Measurements from ENCODE around the gene LAMB4.
A peak's percentile ranks its signal among the peaks of the same experiment; 100 is the strongest.

The LAMB4 gene

DNA sequence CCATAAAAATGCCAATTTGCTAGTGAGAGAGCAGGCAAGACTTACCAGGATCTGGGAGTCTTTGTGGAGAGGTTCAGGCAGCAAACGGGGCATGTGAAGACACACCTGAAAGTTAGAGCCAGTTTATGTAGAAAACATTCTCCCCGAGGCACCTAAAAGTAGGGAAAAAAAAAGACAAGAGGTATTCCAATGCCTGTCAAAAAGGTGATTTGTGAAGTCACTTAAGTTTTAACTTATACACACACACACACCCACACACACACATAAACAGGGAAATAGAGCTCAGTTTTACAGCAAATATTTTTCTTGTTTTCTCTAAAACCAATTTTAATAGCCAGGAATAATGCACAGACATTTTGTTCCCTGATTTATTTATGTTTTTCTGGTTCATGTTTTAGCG is at the start of gene LAMB4:
LAMB4 (minus strand) TSS at position 101 of the 400 bp plus-strand sequence. CDS start 7,197 bp downstream, outside the sequence.
- DNase-seq = no peak

DNA sequence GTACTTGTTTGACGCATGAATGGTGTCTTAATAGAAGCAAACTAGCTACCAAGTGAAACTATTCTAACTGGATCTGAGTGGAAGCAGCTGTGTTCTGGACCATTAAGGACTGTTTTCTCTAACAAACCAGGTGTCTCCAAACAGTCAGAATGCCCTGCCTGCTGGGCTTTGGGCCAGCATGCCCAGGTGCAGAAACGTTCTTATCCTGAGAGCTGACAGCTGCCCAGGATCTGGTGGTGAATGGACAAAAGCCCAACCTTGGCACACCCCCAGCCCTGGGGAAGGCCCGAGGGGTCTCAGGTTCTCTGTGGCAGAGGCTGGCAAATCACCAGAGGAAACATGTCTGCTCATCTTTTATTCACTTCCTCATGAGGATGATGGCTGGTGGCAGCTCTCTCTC is 48.2 kb upstream of the LAMB4 start:
- DNase-seq = peak; percentile 43

- DNase-seq = no peak
These were observed 41.0 kb upstream of the LAMB4 start for GRCh38 chr7:108171164-108171563.

GRCh38 chr7:108170251-108170650 is 40.1 kb upstream of the LAMB4 start:
- no peak for DNase-seq

DNA sequence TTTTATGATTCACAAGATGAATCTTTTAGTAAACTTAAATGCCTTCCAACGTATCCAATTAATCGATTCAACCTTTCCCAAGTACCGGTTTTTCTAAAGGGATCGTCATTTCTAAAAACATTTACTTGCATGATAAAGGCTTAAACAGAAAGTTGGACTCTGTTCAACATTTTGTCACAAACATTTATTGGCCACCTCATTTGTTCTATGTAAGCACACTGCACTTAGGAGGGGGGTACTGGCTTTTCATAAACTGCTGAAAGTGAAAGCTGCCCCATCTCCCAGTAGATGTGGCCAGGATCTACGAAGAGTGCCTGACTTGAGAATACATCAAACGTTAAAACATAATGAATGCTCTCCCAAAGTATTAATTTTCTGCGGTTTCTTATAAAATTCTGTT is 37.3 kb upstream of the LAMB4 start:
- no peak for DNase-seq

DNA sequence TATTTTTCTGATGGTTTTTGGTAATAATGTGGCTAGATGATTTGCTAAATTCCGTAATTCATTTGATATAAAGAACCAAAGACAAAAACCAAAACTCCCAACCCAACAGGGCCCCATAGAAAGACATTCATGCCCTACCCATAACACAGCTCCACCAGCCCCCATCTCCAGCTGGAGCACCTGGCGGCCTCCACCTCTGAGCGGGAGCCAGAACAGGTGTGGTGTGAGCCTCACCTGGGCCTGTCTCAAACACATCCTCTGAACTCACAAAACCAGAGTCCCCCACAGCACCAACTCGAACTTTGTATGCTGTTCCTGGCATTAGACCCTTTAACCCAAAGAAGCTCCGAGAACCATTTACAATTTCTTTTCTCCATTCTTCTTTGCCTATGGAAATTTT is 36.5 kb upstream of the LAMB4 start:
- no peak for DNase-seq

DNA sequence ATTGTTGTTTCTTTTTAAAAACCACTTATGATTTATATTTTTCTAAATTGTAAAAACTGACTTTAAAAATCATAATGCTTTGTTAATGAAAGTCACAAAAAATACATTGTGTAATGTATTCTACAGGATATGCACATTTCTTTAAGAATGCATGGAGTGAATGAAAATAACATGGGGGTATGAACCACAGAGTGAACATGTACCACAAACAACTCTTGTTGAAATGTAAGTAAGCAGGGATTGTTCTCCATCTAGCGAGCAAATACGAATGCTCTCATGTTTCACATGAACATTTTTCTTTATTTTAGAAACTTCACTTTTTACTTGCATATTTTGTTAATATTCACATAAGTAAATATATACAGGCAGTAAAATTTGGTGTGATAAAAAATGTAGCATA is 35.6 kb upstream of the LAMB4 start:
- no peak for DNase-seq

DNA sequence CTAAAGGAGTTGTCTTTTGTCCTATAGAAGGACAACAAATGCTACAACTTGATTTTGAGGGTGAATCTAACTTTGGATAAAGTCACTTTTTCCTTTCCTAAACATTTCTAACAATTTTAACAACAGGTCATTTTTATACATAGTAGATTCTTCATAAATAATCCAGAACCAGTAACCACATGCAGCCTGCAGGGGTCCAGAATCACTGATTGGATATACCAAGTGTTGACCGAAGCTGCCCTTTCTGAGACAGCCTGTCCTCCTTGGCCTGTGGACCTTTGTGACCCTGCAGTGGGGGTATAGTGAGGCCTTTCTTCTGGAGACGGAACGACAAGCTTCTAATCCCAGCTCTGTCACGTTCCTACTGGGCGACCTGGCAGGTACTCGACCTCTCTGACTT is 34.8 kb upstream of the LAMB4 start:
- no peak for DNase-seq

GRCh38 chr7:108164342-108164741 is 34.2 kb upstream of the LAMB4 start:
- no peak for DNase-seq

- no peak for DNase-seq
These were observed 28.6 kb upstream of the LAMB4 start for GRCh38 chr7:108158776-108159175.

DNA sequence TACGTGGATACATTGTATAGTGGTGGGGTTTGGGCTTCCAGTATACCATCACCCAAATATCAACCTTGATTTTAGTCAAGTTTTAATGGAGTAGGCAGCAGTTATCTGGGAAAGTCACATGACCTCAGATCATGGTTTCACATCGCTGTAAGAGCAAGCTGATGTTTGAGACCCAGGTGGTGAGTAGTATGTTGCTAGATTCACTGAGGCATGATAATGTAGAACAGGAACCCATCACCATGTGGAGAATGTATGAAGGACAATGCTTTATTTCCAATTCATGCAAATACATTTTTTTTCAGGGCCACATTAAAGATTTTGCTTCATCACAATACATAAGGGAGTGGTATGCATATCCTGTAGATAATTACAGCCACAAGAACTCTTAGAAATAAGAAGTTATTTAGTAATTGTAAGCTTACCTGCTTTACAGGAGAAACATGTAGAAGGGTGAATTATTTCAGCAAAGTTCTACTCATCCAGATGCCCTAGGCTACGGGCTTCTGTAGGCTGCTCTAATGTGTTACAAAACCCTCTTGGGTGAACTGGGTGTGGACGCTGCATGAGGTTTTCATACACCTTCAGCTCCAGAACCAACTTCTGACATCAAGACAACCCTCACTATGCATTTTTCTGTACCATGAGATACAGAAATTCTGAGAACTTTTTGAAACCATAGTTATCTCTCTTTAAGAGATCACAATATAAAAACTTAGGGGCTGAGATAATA is 27.6 kb upstream of the LAMB4 start:
- no peak for DNase-seq

- DNase-seq = no peak
These were observed 26.9 kb upstream of the LAMB4 start for GRCh38 chr7:108156897-108157605.

DNA sequence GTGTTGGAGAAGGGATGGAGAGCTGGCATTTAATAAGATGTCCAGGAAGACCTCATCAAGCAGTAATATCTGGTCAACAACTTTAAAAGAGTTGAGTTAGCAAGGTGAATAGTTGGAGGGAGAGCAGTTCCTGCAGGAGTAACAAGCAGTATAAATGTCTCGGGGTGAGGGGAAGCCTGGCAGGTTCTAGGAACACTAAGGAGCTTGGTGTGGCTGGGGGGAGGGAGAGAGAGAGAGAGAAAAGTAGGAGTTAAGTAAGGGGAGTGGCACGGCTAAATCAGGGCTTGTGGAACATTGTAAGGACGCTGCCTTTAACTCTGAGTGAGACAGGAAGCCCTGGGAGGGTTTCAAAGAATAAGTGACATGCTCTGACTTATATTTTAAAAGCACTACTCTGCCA is 22.0 kb upstream of the LAMB4 start:
- no peak for DNase-seq

GRCh38 chr7:108149908-108150307 is 19.7 kb upstream of the LAMB4 start:
- DNase-seq = no peak

DNA sequence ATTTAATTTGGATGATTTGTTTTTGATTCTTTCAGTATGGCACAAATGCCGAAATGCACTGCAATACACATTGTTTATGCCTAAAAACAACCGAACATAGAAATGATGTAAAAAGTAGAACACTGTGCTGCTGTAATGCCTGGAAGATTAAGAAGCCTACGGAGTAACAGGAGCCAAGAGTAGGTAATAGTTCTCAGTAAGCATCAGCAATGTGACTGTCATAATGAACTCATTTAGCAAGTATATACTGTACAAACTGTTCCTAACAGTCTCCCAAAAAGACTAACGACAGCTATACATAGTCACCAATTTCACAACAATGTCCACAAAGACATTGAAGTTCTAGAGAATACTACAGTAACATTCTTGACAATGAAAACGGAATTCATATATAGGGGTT is 19.0 kb upstream of the LAMB4 start:
- DNase-seq = no peak

DNA sequence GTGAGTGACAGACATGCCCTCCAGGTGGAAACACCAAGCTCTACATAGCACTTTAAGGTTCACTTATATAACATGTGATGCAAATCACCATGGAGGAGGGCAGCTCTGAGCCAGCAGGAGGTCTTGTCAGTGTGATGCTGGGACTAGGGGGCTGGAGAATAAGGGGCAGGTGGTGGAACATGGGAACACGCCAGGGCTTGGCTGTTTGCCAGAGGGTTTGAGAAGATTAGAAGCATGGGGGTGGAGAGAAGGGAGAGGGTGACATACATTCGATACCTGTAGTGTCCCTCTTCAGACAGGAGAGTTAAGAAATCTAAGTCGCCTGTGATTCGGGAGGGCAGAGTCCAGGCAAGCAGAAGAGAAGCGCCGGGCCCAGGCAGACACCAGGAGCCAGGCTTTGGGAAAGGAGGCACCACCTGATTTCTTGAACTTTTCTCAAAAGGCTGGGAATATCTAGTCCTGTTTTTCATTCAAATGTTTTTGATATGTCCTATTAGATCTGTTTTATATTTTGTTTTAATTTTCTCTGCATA is 16.9 kb upstream of the LAMB4 start:
- DNase-seq = peak; percentile 97

DNA sequence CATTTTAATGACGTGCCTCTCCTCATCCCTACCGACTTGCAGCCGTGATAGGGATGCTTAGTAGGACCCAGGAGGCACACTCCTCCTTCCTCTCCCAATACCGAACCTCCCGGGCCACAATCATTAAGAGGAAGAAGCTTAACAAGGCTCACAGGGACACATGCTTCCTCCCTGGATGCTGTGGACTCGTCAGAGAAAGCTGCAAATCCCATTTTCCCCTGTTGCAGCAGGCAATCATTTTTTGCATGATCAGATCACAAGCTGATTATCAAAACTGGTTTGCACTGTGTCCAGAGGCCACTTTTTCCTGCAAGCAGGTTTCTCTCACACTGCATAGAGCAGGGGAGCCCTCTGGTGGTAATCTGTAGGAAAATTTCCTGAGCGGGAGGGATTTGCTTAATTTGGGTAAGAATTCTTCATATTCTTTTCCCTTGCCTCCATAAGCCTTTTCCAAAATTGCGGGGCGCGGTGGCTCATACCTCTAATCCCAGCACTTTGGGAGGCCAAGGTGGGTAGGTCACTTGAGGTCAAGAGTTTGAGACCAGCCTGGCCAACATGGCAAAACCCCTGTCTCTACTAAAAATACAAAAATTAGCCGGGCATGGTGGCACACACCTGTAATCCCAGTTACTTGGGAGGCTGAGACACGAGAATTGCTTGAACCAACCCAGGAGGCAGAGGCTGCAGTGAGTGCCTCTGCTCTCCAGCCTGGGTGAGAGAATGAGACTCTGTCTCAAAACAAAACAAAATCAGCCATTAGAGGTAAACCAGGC is 16.1 kb upstream of the LAMB4 start:
- peak; percentile 46 for DNase-seq

GRCh38 chr7:108145401-108145800 is 15.2 kb upstream of the LAMB4 start:
- DNase-seq = no peak

DNA sequence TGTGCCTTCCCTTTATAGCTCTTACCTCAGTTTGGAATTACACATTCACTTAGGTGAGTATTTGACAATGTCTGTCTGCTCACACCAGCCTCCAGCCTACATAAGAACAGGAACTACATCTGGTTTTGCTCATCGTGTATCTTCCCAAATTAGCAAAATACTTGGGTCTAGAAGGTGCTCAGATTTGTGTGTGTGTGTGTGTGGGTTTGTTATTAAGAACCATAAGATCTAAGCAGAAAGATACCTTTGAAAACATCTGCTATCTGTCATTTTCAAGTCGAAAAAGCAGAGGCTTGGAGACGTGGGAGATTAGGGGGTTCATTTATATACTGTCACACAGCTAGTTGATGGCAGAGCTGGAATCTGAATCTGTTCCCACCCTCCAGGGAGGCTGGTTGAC is 14.8 kb upstream of the LAMB4 start:
- DNase-seq = no peak

DNA sequence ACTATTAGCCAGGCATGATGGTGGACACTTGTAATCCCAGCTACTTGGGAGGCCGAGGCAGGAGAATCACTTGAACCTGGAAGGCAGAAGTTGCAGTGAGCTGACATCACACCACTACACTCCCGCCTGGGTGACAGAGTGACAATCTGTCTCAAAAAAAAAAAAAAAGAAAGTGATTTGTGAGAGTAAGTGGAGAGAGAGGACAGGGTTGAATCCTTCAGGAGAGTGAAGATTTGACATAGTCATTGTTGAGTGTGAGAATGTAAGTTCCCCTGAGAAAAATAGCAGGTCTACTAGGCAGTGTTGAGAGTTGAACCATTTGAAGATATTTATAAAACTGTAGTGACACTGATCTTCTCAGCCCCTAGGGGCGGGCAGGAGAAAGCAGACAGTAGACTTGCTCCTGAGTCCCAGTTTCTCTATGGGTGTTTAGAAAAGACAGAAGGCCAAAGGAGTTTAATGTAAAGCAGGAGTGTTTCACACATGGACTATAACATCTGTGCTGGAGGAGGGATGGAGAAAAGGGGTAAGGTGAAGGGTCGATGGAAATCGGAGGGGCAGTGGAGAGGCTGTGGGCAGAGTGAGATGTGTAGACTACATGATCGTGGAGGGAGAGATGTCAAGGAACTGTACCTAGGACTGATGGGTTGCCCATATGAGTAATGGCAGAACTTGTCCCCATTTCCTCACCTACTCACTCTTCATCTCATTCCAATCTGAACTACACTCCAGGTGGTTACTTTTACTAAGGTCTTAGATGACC is 13.7 kb upstream of the LAMB4 start:
- DNase-seq = no peak

- no peak for DNase-seq
These were observed 12.6 kb upstream of the LAMB4 start for GRCh38 chr7:108142675-108143259.

DNA sequence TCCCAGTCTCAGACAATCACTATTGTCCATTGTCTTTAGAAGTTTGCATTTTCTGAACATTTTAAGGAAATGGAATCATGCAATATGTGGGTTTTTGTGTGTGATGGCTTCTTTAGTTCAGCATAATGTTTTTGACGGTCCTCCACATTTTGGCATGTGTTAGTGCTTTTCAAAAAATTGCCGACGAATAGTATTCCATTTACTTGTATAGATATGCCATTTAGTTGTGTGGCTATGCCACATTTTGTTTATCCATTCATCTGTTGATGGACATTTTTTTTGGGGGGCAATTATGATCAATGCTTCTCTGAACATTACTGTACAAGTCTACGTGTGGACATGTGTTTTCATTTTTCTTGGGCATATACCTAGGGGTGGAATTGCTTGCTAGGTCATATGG is 12.0 kb upstream of the LAMB4 start:
- no peak for DNase-seq
